ENCODE data around the gene NUF2. TPM values are rescaled to one million over a fixed set of nuclear protein-coding genes. Genes with fewer than 3 reads are reported as not detected.

NUF2 gene
- total and polyA plus RNA-seq, 10 of the 15 experiments (the other 5 are each of a cell fraction or from before 2014, with no cell fraction given), result 27.4 to 62.6 (median 49.1) TPM

GRCh38 chr1:163347106-163347505, 25.4 kb downstream of the NUF2 start:
- no peaks in the 10 kb centered on the region for H4K20me1 ChIP-seq (ENCODE audit: control insufficient read depth, insufficient read depth)
- ATAC-seq (no peak), FAIRE-seq (no peak), DNase-seq (ENCODE audit: low read depth, low spot score) (no peak)
- no peaks in the 10 kb centered on the region for H3K9me3 ChIP-seq (replicated peaks; ENCODE audit: control insufficient read depth, insufficient read depth, low read length)
- CTCF ChIA-PET, result interaction anchor here (0.6 to 0.7 kb wide), 2 partner anchors 12 to 23 kb away, joined by 3 read pairs; no protein-coding TSS in a partner anchor
- no peaks in the 10 kb centered on the region for H3K79me2 ChIP-seq (ENCODE audit: control insufficient read depth, insufficient read depth, low read length)
- 98% methylated on average over 2 of the region's 2 CpGs for WGBS (ENCODE audit: insufficient coverage, insufficient replicate concordance, low lambda C conversion rate, missing lambda C conversion rate)
- no peaks in the 10 kb centered on the region for H3K27me3 ChIP-seq (replicated peaks in 1 of 2; ENCODE audit: control insufficient read depth in 2 of 2, insufficient read depth in 2 of 2, low read length in 1 of 2)
- in situ Hi-C loops (cut with MboI) (no loop called here), intact Hi-C loops (cut with micrococcal nuclease; ENCODE audit: unreplicated experiment) (no loop called here)
- no peak for TF ChIP-seq CREB1 (IDR thresholded peaks at IDR 0.05; ENCODE audit: low read depth)
- POLR2A ChIA-PET, result no interaction called here
- H3K9ac ChIP-seq (ENCODE audit: control insufficient read depth, insufficient read depth, low read length), result no peak overlapping the region
- H3K4me3 ChIP-seq, result no peak overlapping the region
- no TSS peak for BruUV-seq (replicated peaks)
- no peak overlapping the region for H2AFZ ChIP-seq (ENCODE audit: control insufficient read depth, low read depth, low read length)
- SMC1A ChIA-PET (ENCODE audit: uncharacterized antibody, unreplicated experiment), result interaction anchor here (0.8 kb wide), 1 partner anchor 18 kb away, joined by 4 read pairs; no protein-coding TSS in a partner anchor
- no peak overlapping the region for H3K4me2 ChIP-seq (ENCODE audit: control insufficient read depth, insufficient read depth)
- RAD21 ChIA-PET (ENCODE audit: unreplicated experiment), result no interaction called here
- H3K27ac ChIP-seq (ENCODE audit: control insufficient read depth, insufficient read depth), result no peak overlapping the region
- H3K4me1 ChIP-seq (ENCODE audit: control insufficient read depth, insufficient read depth, low read length), result no peaks in the 10 kb centered on the region
- H3K36me3 ChIP-seq (ENCODE audit: control insufficient read depth in 2 of 2, insufficient read depth in 2 of 2, low read length in 1 of 2), result peaks cover 0 to 4% of the 10 kb centered on the region in 2 experiments; a peak in 3 of 4 replicates

- no peaks in the 10 kb centered on the region for H3K9me3 ChIP-seq (replicated peaks; ENCODE audit: control insufficient read depth, insufficient read depth, low read length)
- FAIRE-seq (peak; percentile 13), ATAC-seq (no peak), DNase-seq (ENCODE audit: low read depth, low spot score) (no peak)
- ChIA-PET RAD21 (ENCODE audit: unreplicated experiment) (no interaction called here), POLR2A (no interaction called here), SMC1A (ENCODE audit: uncharacterized antibody, unreplicated experiment) (no interaction called here), CTCF (interaction anchor here (1.0 kb wide), 1 partner anchor 30 kb away, joined by 3 read pairs; the partner anchor contains the start of gene NUF2)
- no peak overlapping the region for H3K27ac ChIP-seq (ENCODE audit: control insufficient read depth, insufficient read depth)
- H3K4me3 ChIP-seq, result no peak overlapping the region
- 100% methylated on average over 2 of the region's 2 CpGs for WGBS (ENCODE audit: insufficient coverage, insufficient replicate concordance, low lambda C conversion rate, missing lambda C conversion rate)
- no peak overlapping the region for H3K9ac ChIP-seq (ENCODE audit: control insufficient read depth, insufficient read depth, low read length)
- no peaks in the 10 kb centered on the region for H4K20me1 ChIP-seq (ENCODE audit: control insufficient read depth, insufficient read depth)
- BruUV-seq (replicated peaks), result no TSS peak
- no peaks in the 10 kb centered on the region for H3K79me2 ChIP-seq (ENCODE audit: control insufficient read depth, insufficient read depth, low read length)
- in situ Hi-C loops (cut with MboI) (no loop called here), intact Hi-C loops (cut with micrococcal nuclease; ENCODE audit: unreplicated experiment) (no loop called here)
- H2AFZ ChIP-seq (ENCODE audit: control insufficient read depth, low read depth, low read length), result no peak overlapping the region
- no peaks in the 10 kb centered on the region for H3K4me1 ChIP-seq (ENCODE audit: control insufficient read depth, insufficient read depth, low read length)
- no peaks in the 10 kb centered on the region for H3K27me3 ChIP-seq (replicated peaks in 1 of 2; ENCODE audit: control insufficient read depth in 2 of 2, insufficient read depth in 2 of 2, low read length in 1 of 2)
- H3K36me3 ChIP-seq (ENCODE audit: control insufficient read depth in 2 of 2, insufficient read depth in 2 of 2, low read length in 1 of 2), result peaks cover 0 to 4% of the 10 kb centered on the region in 2 experiments; a peak in 3 of 4 replicates
- no peak overlapping the region for H3K4me2 ChIP-seq (ENCODE audit: control insufficient read depth, insufficient read depth)
- TF ChIP-seq E2F4 (IDR thresholded peaks at IDR 0.05; ENCODE audit: low read depth, low read length) (no peak), EP300 (IDR thresholded peaks at IDR 0.05; ENCODE audit: borderline replicate concordance in 1 of 2, control insufficient read depth in 1 of 2, low read depth in 2 of 2, low read length in 2 of 2) (no peak), IRF5 (IDR thresholded peaks at IDR 0.05; ENCODE audit: borderline replicate concordance) (no peak), CEBPZ (IDR thresholded peaks at IDR 0.05; ENCODE audit: low read depth, low read length) (no peak), ZNF274 (IDR thresholded peaks at IDR 0.05; ENCODE audit: insufficient read depth, insufficient read length) (no peak), SIN3A (IDR thresholded peaks at IDR 0.05; ENCODE audit: low read depth, low read length) (no peak), NFYA (IDR thresholded peaks at IDR 0.05; ENCODE audit: borderline replicate concordance, low read depth, low read length) (no peak), PKNOX1 (IDR thresholded peaks at IDR 0.05) (no peak), RUNX3 (IDR thresholded peaks at IDR 0.05; ENCODE audit: low read length) (no peak)
Observed at GRCh38 chr1:163351912-163352311, 30.2 kb downstream of the NUF2 start.

Measured in GM12878 (cell line).